MCF 10A (cell line): ENCODE data around the gene ANKDD1B. TPM values are rescaled to one million over a fixed set of nuclear protein-coding genes. Genes with fewer than 3 reads are reported as not detected.
A peak's percentile ranks its signal among the peaks of the same experiment; 100 is the strongest.

Experiments
- BruUV-seq: library from RNA; stranded (reverse); fragments of 400-500 nt; replicated peaks from 2 replicates; lab custom pipeline; 2021; lab: Mats Ljungman, UMichigan
- CTCF ChIA-PET: fragments of 300-600 bp; sonication (Branson Sonifier 250); formaldehyde crosslinking; extraction: SDS; loops from one replicate; lab custom pipeline; 2021; ENCODE audit warnings: antibody characterized with exemption, inconsistent platforms; lab: Yijun Ruan, JAX
- POLR2A ChIA-PET: fragments of 300-600, 350-650 bp; sonication (Branson Sonifier 250); formaldehyde crosslinking; extraction: SDS; loops from one replicate; lab custom pipeline; 2020; ENCODE audit warnings: antibody characterized with exemption, inconsistent platforms; lab: Yijun Ruan, JAX
- DNase-seq: peaks from one replicate; pipeline ENCODE4 v3.0.0-alpha.2; 2018; ENCODE audit not compliant: unreplicated experiment
- H3K27ac Mint-ChIP-seq: one replicate; pipeline ENCODE4 v1.8.0; 2022; ENCODE audit warnings: mild to moderate bottlenecking, low read depth, mixed read lengths; ENCODE audit not compliant: unreplicated experiment
- H3K27me3 Mint-ChIP-seq: one replicate; pipeline ENCODE4 v1.8.0; 2022; ENCODE audit warnings: mixed read lengths; ENCODE audit not compliant: insufficient read depth, unreplicated experiment
- H3K36me3 Mint-ChIP-seq: one replicate; pipeline ENCODE4 v1.8.0; 2022; ENCODE audit warnings: mild to moderate bottlenecking, moderate library complexity, mixed read lengths; ENCODE audit not compliant: insufficient read depth, unreplicated experiment
- H3K4me1 Mint-ChIP-seq: one replicate; pipeline ENCODE4 v1.8.0; 2022; ENCODE audit warnings: mixed read lengths; ENCODE audit not compliant: insufficient read depth, unreplicated experiment
- H3K4me3 Mint-ChIP-seq: one replicate; pipeline ENCODE4 v1.8.0; 2022; ENCODE audit warnings: mild to moderate bottlenecking, moderate library complexity, mixed read lengths; ENCODE audit not compliant: unreplicated experiment
- H3K9me3 Mint-ChIP-seq: one replicate; pipeline ENCODE4 v1.8.0; 2022; ENCODE audit warnings: mixed read lengths; ENCODE audit not compliant: unreplicated experiment
- CTCF ChIP-seq: fragments of 200-600 bp; IDR thresholded peaks from one replicate; pipeline ENCODE4 v1.8.0; 2022; ENCODE audit warnings: antibody characterized with exemption, mild to moderate bottlenecking; ENCODE audit not compliant: unreplicated experiment
- intact Hi-C: fragments of 100-400 bp; cut with micrococcal nuclease; formaldehyde crosslinking; loops from 2 replicates; pipeline ENCODE4 v1.14.1; 2022
- total RNA-seq: library from RNA; stranded (reverse); gene quantifications from 2 replicates; pipeline ENCODE4 v1.2.3, GENCODE V29; 2022

Gene ANKDD1B
- total RNA-seq, 1 experiment from 2014 or later = 0.68 TPM

GRCh38 chr5:75617736-75618352, 6.6 kb downstream of the ANKDD1B start:
- no TSS peak for BruUV-seq
- DNase-seq = no peak
- Mint-ChIP-seq H3K9me3 (no peaks in the 10 kb centered on the region), H3K27ac (no peak overlapping the region), H3K4me3 (no peak overlapping the region), H3K27me3 (no peaks in the 10 kb centered on the region), H3K4me1 (no peaks in the 10 kb centered on the region), H3K36me3 (no peaks in the 10 kb centered on the region)
- intact Hi-C loops = no loop called here
- no peak for TF ChIP-seq CTCF
- ChIA-PET CTCF (no interaction called here), POLR2A (interaction anchor here (1.3 to 1.7 kb wide), 2 partner anchors 38 to 39 kb away, joined by 3 to 8 read pairs; no protein-coding TSS in a partner anchor)

GRCh38 chr5:75620184-75620959, 9.1 kb downstream of the ANKDD1B start:
- H3K9me3 Mint-ChIP-seq = no peaks in the 10 kb centered on the region
- intact Hi-C loops = no loop called here
- no peak overlapping the region for H3K4me3 Mint-ChIP-seq
- DNase-seq = no peak
- no peaks in the 10 kb centered on the region for H3K27me3 Mint-ChIP-seq
- H3K27ac Mint-ChIP-seq = no peak overlapping the region
- H3K36me3 Mint-ChIP-seq = no peaks in the 10 kb centered on the region
- ChIA-PET POLR2A (interaction anchor here (0.6 kb wide), 1 partner anchor 1851 kb away, joined by 3 read pairs; no protein-coding TSS in a partner anchor), CTCF (interaction anchor here (1.4 kb wide), 1 partner anchor 60 kb away, joined by 3 read pairs; no protein-coding TSS in a partner anchor)
- TF ChIP-seq CTCF = no peak
- no TSS peak for BruUV-seq
- peaks cover 9% of the 10 kb centered on the region for H3K4me1 Mint-ChIP-seq

- peak; percentile 78 for DNase-seq
- TF ChIP-seq CTCF = no peak
- H3K27ac Mint-ChIP-seq = no peak overlapping the region
- ChIA-PET CTCF (interaction anchor here (0.6 to 1.4 kb wide), 8 partner anchors 16 to 1374 kb away, joined by 3 to 5 read pairs (median 4); no protein-coding TSS in a partner anchor), POLR2A (interaction anchor here (0.6 to 2.0 kb wide), 12 partner anchors 9 to 1787 kb away, joined by 3 to 7 read pairs (median 3); no protein-coding TSS in a partner anchor)
- intact Hi-C loops = no loop called here
- no TSS peak for BruUV-seq
- no peaks in the 10 kb centered on the region for H3K9me3 Mint-ChIP-seq
- H3K36me3 Mint-ChIP-seq = no peaks in the 10 kb centered on the region
- H3K4me1 Mint-ChIP-seq = peaks cover 9% of the 10 kb centered on the region
- no peak overlapping the region for H3K4me3 Mint-ChIP-seq
- H3K27me3 Mint-ChIP-seq = no peaks in the 10 kb centered on the region
Measured at GRCh38 chr5:75622564-75622963, 11.3 kb downstream of the ANKDD1B start.

- BruUV-seq = no TSS peak
- H3K36me3 Mint-ChIP-seq = no peaks in the 10 kb centered on the region
Measured at GRCh38 chr5:75623846-75624245, 12.6 kb downstream of the ANKDD1B start.

More at GRCh38 chr5:75623846-75624245, 12.6 kb downstream of the ANKDD1B start:
- no peak for TF ChIP-seq CTCF
- H3K4me1 Mint-ChIP-seq = peaks cover 9% of the 10 kb centered on the region
- CTCF ChIA-PET = interaction anchor here (0.6 to 1.4 kb wide), 2 partner anchors 32 to 970 kb away, joined by 3 to 4 read pairs; no protein-coding TSS in a partner anchor
- intact Hi-C loops = no loop called here
- H3K9me3 Mint-ChIP-seq = no peaks in the 10 kb centered on the region
- DNase-seq = no peak
- H3K27me3 Mint-ChIP-seq = no peaks in the 10 kb centered on the region
- POLR2A ChIA-PET = no interaction called here
- no peak overlapping the region for H3K4me3 Mint-ChIP-seq
- H3K27ac Mint-ChIP-seq = no peak overlapping the region
